H1 (cell line): ENCODE data around the gene TCF21.
"Not testable (repeated sequence)": the region's sequence is repeated elsewhere in the genome, so short reads cannot be mapped to it uniquely, and the experiment has no call there.

Source experiments
- CEBPB ChIP-seq: IDR thresholded peaks from 2 replicates; pipeline ENCODE4 v1.6.1; 2012; ENCODE audit warnings: low read depth, low read length
- NRF1 ChIP-seq: IDR thresholded peaks from 2 replicates; pipeline ENCODE4 v1.6.1; 2011; ENCODE audit warnings: mild to moderate bottlenecking, low read depth, low read length, improper control_type of control experiment
- SIN3A ChIP-seq, 2 experiments: IDR thresholded peaks in 1 of 2; conservative IDR thresholded peaks in 1 of 2; 2 replicates each; pipeline ENCODE4 v1.6.1; 2011 to 2012; ENCODE audit warnings: low read length in 2 of 2, improper control_type of control experiment in 1 of 2, low read depth in 1 of 2, mild to moderate bottlenecking in 1 of 2

DNA sequence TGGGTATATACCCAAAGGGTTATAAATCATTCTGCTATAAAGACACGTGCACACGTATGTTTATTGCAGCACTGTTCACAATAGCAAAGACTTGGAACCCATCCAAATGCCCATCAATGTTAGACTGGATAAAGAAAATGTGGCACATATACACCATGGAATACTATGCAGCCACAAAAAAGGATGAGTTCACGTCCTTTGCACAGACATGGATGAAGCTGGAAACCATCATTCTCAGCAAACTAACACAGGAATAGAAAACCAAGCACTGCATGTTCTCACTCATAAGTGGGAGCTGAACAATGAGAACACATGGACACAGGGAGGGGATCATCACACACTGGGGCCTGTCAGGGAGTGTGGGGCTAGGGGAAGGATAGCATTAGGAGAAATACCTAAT lies 47.4 kb downstream of the TCF21 start:
- not testable (repeated sequence) for TF ChIP-seq NRF1; SIN3A (conservative IDR thresholded peaks at IDR 0.05 in 1 of 2, IDR thresholded peaks at IDR 0.05 in 1 of 2; ENCODE audit: low read depth in 1 of 2, low read length in 2 of 2); CEBPB
